NCI-H2029 treated with DMSO at 0.1 percent for 48 hours (cell line): ENCODE results near the gene SYCP1.
"Not testable (repeated sequence)": the region's sequence is repeated elsewhere in the genome, so short reads cannot be mapped to it uniquely, and the experiment has no call there.

ENCODE experiments used
- DNase-seq: peaks from one replicate; lab custom pipeline; 2025; lab: John Stamatoyannopoulos, UW

The SYCP1 gene, protein sequence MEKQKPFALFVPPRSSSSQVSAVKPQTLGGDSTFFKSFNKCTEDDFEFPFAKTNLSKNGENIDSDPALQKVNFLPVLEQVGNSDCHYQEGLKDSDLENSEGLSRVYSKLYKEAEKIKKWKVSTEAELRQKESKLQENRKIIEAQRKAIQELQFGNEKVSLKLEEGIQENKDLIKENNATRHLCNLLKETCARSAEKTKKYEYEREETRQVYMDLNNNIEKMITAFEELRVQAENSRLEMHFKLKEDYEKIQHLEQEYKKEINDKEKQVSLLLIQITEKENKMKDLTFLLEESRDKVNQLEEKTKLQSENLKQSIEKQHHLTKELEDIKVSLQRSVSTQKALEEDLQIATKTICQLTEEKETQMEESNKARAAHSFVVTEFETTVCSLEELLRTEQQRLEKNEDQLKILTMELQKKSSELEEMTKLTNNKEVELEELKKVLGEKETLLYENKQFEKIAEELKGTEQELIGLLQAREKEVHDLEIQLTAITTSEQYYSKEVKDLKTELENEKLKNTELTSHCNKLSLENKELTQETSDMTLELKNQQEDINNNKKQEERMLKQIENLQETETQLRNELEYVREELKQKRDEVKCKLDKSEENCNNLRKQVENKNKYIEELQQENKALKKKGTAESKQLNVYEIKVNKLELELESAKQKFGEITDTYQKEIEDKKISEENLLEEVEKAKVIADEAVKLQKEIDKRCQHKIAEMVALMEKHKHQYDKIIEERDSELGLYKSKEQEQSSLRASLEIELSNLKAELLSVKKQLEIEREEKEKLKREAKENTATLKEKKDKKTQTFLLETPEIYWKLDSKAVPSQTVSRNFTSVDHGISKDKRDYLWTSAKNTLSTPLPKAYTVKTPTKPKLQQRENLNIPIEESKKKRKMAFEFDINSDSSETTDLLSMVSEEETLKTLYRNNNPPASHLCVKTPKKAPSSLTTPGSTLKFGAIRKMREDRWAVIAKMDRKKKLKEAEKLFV

GRCh38 chr1:114854693-114855320, at the start of gene SYCP1:
SYCP1 (plus strand) TSS chr1:114854863; CDS start chr1:114855465, 602 bp downstream.
- no peak for DNase-seq

- DNase-seq: no peak
Observed at GRCh38 chr1:114819869-114820268, 34.8 kb upstream of the SYCP1 start.

DNA sequence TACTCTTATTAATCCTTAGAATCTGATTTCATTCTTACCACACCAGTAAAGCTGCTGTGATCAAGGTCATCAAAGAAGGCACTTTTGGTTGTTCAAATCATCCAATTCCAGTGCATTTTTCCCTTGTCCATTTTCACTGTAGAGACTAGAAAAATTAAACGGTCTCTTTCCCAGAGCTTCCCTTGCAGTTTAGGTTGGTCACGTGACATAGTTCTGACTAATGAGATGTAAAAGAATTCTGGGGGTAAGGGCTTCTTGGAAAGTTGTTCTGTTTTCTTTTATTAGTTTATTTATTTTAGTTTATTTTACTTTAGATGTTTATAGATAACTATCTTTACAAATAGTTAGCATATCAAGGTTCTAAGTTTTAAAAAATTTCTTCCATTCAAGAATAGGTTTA, 34.3 kb upstream of the SYCP1 start:
- DNase-seq: no peak

- no peak for DNase-seq
Observed at GRCh38 chr1:114821978-114822377, 32.7 kb upstream of the SYCP1 start.

GRCh38 chr1:114828251-114828650, 26.4 kb upstream of the SYCP1 start:
- DNase-seq: no peak

DNA sequence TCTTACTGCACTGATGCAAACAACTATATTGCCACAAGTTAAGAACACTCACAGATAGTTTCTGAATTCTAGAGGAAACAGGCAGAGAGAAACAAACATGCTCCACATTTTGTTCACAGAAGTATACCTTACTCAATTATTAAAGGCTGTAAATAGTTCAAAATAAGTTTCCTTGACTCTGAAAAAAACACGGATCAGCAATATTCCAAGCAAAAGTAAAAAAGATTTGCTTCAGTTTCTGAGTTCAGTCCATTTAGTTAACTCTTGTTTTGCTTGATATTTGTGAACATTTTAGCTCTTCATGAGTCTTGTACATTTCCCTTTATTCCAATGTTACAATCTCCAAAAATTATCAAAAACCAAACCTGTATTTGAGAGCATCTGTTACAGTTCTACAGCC, 24.6 kb upstream of the SYCP1 start:
- not testable (repeated sequence) for DNase-seq

DNA sequence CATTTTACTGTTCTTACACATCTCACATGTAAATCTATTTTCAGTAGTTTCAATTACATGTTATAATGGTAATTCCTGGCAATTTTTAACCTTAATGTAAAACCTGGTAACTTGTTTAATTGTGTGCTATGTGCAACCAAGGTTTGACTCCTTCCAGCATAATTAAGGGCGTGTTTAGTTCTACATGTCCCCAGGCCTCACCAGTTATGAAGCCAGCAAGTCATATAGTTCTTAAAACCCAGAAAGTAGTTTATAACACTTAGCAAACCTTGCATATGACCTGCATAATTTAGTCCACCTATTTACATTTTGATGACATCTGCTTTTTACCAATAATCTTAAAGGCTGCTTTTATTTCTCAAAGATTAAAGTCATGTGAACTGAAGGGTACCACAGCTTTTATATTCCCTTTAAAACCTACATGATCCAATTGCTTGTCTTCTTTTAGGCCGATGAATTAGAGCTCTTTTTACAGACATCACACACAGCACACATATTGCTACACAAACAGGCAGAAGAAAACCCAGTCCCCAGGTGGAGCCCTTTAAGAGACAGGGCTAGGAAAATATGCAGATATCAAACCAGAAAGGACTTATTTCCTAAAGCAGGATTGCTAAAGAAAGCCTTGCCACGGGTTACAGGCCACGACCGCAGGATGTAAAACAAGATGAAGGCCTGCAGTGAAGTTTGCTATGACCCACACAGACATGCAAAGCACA, 23.2 kb upstream of the SYCP1 start:
- DNase-seq: no peak

GRCh38 chr1:114832057-114832456, 22.6 kb upstream of the SYCP1 start:
- no peak for DNase-seq

DNA sequence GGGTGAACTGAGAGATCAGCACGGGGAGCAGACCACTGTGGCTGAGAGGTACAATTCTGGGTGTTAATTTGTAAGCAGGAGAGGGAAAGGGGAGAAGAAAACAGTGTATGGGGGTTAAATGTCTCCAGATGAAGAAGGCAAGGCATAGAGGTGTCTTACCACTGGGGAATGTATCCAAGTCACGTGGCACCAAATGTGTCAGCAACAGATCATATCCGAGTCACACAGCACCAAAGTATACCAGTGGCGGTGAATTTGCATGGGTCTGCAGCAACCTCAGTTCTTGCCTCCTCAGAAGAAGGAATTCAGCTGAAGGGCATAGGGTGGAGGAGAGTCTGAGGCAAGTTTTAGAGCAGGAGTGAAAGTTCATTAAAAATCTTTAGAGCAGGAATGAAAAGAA, 21.2 kb upstream of the SYCP1 start:
- no peak for DNase-seq

DNA sequence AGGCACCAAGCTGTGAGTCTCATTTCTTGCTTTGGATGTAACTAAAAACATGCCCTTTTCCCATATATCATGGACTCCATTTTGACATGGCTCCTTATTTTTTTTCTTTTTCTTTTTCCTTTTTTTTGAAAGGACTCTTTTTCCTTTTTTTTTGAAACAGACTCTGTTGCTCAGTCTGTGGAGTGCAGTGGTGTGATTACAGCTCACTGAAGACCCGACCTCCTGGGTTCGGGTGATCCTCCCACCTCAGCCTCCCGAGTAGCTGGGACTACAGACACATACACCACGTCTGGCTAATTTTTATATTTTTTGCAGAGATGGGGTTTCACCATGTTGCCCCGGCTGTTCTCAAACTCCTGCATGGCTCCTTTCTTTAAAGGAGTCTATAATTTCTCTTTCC, 10.4 kb upstream of the SYCP1 start:
- no peak for DNase-seq

DNA sequence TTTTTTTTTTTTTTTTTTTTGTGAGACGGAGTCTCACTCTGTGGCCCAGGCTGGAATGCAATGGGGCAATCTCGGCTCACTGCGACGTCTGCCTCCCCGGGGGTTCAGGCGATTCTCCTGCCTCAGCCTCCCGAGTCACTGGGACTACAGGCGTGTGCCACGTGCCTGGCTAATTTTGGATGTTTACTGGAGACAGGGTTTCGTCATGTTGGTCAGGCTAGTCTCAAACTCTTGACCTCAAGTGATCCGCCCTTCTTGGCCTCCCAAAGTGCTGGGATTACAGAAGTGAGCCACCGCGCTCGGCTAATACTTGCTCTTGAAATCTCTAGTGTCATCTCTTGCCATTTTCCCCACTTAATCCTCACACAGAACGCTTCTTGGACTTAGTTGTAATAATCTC, 1.1 kb upstream of the SYCP1 start:
- no peak for DNase-seq

DNA sequence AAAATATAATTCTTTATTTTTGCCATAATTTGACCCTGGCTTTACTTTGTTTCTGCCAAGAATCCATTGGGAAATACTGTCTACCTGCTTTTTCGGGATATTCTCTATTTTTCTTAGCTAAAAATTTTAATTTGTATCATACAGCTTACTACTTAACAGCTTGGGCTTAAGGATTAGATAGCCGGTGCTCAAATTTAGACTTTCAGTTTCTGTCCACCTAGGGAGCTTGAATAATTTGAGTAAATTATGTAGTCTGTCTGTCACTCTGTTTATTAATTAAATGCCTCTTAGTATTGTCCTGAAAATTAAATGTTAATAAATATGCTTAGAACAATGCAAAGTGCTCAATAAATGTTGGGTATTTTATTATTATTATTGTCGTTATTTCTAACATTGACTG, 6.7 kb downstream of the SYCP1 start:
- no peak for DNase-seq

DNA sequence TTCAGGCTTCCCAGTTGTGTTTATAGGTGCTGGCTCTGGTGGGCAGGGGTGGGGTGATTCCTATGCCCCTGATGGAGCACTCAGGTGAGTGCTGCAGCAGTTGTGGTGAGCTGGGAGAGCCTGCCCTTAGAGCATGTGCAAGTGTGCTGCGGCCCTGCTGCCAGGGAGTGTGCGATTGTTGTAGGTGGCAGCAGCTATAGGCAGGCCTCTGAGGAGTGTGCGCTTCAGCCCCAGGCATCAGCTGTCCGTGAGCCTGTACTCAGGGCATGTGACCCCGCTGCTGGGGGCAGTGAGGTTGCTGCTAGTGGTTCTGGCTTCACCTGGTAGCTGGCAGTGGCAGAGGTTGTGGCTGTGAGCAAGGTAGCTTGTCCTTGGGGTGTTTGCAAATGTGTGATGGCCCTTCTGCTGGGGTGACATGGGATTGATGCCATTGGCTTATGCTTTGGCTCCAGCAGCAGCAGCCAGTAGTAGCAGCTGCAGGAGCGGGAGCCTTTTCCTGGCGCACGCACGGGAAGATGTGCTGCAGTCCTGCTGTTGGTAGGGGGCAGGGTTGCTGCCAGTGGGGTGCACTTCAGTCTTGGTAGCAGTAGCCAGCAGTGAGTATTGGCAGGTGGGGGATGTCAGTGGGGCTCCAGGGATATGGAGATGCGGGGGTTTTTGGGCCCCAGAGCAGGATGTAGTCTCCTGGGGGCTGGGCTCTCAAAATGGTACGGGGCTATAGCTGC, 37.7 kb downstream of the SYCP1 start:
- no peak for DNase-seq

DNA sequence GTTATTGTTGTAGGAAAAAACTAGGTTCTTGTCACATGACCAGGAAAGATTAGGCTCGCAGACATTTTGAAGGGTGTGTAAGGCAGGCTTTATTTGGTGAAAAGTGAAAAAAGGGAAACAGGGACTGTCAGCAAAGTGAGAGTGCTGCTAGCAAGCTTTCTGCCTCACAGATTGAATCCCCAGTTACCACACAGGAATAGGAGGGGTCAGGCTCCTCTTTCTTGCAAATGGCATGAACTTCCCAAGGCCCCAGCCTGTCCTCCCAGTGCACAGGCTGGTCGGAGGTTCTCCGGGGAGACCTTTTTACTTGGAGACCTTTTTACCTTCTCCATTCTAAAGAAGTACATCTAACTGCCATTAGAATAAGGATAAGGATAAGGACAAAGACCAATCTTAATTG, 42.1 kb downstream of the SYCP1 start:
- no peak for DNase-seq

GRCh38 chr1:114901814-114902213, 47.2 kb downstream of the SYCP1 start:
- no peak for DNase-seq

DNA sequence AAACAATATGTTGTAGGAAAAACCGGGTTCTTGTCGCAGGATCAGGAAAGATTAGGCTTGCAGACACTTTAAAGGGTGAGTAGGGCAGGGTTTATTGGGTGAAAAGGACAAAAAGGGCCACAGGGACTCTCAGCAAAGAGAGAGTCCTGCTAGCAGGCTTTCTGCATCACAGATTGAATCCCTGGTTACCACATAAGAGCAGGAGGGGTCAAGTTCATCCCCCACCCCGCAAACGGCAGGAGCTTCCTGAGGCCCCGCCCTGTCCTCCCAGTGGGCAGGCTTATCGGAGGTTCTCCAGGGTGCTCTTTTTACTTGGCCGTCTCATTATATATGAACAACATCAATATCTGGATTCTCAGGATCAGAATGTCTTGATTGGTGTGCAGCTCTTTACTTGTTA, 47.7 kb downstream of the SYCP1 start:
- DNase-seq: no peak

DNA sequence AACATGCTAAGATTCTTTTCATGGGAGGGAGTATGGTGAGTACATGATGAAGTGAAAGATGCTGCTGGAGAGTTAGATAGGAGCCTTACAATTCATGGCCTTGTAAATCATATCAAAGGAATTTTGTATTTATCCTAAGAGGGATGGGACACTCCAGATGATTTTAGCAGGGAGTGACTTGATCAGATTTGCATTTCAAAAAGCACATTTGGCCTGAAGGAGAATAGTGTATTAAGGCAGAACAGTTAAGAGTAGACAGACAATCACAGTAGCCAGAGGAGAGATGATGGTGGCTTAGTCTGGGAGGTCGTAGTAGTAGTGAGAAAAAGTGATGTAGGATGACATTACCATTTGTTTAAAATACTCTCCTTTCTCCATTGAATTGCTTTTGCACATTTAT, 48.8 kb downstream of the SYCP1 start:
- no peak for DNase-seq

DNA sequence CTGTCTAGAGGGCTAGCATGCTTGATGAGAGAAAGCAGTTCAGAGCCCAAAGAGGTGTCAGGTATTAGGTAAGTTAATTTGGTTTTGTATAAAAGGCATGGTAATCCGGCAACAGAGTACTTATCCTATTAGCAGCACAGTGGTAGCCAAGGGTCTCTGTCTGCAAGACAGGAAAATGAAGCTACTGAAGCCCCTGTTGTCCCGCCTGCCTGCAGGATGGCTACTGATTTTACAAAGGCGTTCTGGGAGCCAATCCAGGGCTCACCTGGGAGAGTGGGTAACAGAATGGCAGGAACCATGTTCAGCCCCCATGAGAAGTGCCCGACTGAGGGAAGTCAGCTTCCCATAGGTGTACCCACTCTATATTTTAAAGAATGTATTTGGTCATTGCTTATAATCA, 61.1 kb downstream of the SYCP1 start:
- DNase-seq: not testable (repeated sequence)

GRCh38 chr1:114926607-114927006, 71.9 kb downstream of the SYCP1 start:
- DNase-seq: no peak

- DNase-seq: no peak
Observed at GRCh38 chr1:114927401-114927800, 72.7 kb downstream of the SYCP1 start.

- no peak for DNase-seq
Observed at GRCh38 chr1:114956570-114956969, 101.9 kb downstream of the SYCP1 start.
